GM10248 (cell line): Measurements from ENCODE around the gene AP2B1.
A peak's percentile ranks its signal among the peaks of the same experiment; 100 is the strongest.
"Not testable (repeated sequence)": the region's sequence is repeated elsewhere in the genome, so short reads cannot be mapped to it uniquely, and the experiment has no call there.

ENCODE experiments used
- CTCF ChIA-PET: fragments of 300-600 bp; sonication (Branson Sonifier 250); formaldehyde crosslinking; extraction: SDS; loops from one replicate; lab custom pipeline; 2021; ENCODE audit warnings: antibody characterized with exemption; lab: Yijun Ruan, JAX
- POLR2A ChIA-PET: fragments of 350-650 bp; sonication (Branson Sonifier 250); formaldehyde crosslinking; extraction: SDS; loops from one replicate; lab custom pipeline; 2020; ENCODE audit warnings: antibody characterized with exemption; lab: Yijun Ruan, JAX
- DNase-seq: peaks from one replicate; pipeline ENCODE4 v3.0.0; 2012; ENCODE audit errors: extremely low spot score
- CTCF ChIP-seq: IDR thresholded peaks from 2 replicates; pipeline ENCODE4 v1.5.1; 2012; ENCODE audit warnings: mild to moderate bottlenecking, low read depth; ENCODE audit errors: extremely low read depth, missing control alignments, control extremely low read depth

The AP2B1 gene

GRCh38 chr17:35553310-35553709 lies 33.8 kb upstream of the AP2B1 start:
- DNase-seq: no peak
- POLR2A ChIA-PET: no interaction called here
- CTCF ChIA-PET: interaction anchor here (1.3 to 4.2 kb wide), 6 partner anchors 9 to 241 kb away, joined by 3 to 20 read pairs (median 8); partner anchors contain the start of gene SLFN12L
- TF ChIP-seq CTCF: no peak

- POLR2A ChIA-PET: interaction anchor here (0.7 kb wide), 1 partner anchor 114 kb away, joined by 4 read pairs; no protein-coding TSS in a partner anchor
- CTCF ChIA-PET: interaction anchor here (1.3 to 4.2 kb wide), 5 partner anchors 10 to 193 kb away, joined by 4 to 20 read pairs (median 7); partner anchors contain the start of gene SLFN12L
- no peak for DNase-seq
- TF ChIP-seq CTCF: no peak
Measured at GRCh38 chr17:35554668-35555067, 32.5 kb upstream of the AP2B1 start.

- no peak for DNase-seq
- ChIA-PET CTCF (interaction anchor here (1.2 to 4.2 kb wide), 4 partner anchors 11 to 414 kb away, joined by 3 to 20 read pairs (median 4); partner anchors contain the start of gene NLE1), POLR2A (no interaction called here)
- TF ChIP-seq CTCF: peak; percentile 36
Measured at GRCh38 chr17:35555691-35556090, 31.4 kb upstream of the AP2B1 start.

- ChIA-PET POLR2A (no interaction called here), CTCF (interaction anchor here (0.9 to 1.6 kb wide), 4 partner anchors 21 to 190 kb away, joined by 3 to 4 read pairs (median 4); partner anchors contain the start of gene PEX12)
- DNase-seq: no peak
- TF ChIP-seq CTCF: no peak
Measured at GRCh38 chr17:35557353-35557752, 29.8 kb upstream of the AP2B1 start.

- TF ChIP-seq CTCF: no peak
- no peak for DNase-seq
- POLR2A ChIA-PET: no interaction called here
- CTCF ChIA-PET: interaction anchor here (1.0 to 1.9 kb wide), 4 partner anchors 9 to 23 kb away, joined by 3 to 4 read pairs (median 4); partner anchors contain the start of gene SLFN12L
Measured at GRCh38 chr17:35559495-35560210, 27.5 kb upstream of the AP2B1 start.

- ChIA-PET CTCF (interaction anchor here (1.0 to 1.9 kb wide), 4 partner anchors 8 to 248 kb away, joined by 3 to 4 read pairs (median 4); partner anchors contain the start of gene SLFN12L), POLR2A (no interaction called here)
- no peak for DNase-seq
- no peak for TF ChIP-seq CTCF
Measured at GRCh38 chr17:35560703-35561102, 26.4 kb upstream of the AP2B1 start, which contains the start of gene SLFN14. Gene SLFN14 (minus strand): TSS chr17:35560819. CDS start chr17:35558062, 2,757 bp downstream.

- POLR2A ChIA-PET, DNase-seq: not testable (repeated sequence)
- CTCF ChIA-PET: interaction anchor here (1.7 to 3.1 kb wide), 3 partner anchors 11 to 250 kb away, joined by 4 to 10 read pairs (median 4); no protein-coding TSS in a partner anchor
Measured at GRCh38 chr17:35563181-35563580, 23.9 kb upstream of the AP2B1 start.
